Skin of body (tissue), 2 donors: Measurements from ENCODE around the gene ADPRM. TPM values are rescaled to one million over a fixed set of nuclear protein-coding genes. Genes with fewer than 3 reads are reported as not detected.

Experiments
- DNase-seq: peaks from one replicate; lab custom pipeline; 2025; lab: John Stamatoyannopoulos, UW
- total RNA-seq: library from RNA; depleted of rRNA; stranded (reverse); fragments of >200 nt; gene quantifications from one replicate; pipeline ENCODE4 v1.2.3, GENCODE V29; 2014

ADPRM gene
- total RNA-seq, 1 donor from 2014 or later, result 16.3 TPM

DNA sequence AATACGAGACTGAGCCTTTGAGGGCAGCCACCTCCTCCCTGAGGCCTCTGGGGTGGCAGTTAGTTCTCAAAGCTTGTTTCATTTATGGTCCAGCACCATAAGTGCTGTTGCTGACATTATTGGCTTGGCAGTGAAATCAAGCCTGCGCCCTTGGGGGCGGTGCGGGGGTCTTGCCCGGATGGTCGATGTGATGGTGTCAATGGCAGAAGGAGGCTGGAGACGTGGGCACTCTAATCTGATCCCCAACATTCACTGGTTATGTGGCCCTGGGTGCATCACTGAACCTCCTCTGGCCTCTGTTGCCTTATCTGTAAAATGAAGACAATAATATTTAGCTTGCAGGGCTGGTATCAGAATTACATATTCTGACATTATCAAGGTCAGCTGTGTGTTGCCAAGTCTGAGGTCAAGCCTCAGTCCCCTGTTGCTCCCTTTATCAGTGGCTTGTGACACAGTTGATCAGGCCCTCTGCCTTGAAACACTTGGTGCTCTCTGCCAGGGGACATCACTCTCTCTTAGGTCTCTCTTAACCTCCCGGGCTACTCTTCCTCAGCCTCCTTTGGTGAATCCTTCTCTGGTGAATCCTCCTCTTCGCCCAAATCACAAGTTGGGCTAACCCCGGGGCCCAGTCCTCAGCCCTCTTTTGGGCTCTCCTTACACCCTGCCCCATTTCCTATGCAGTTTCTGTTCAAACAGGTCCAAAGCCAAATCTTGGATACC lies 44.2 kb downstream of the ADPRM start:
- DNase-seq, result no peak

GRCh38 chr17:10742431-10742830 lies 45.0 kb downstream of the ADPRM start:
- DNase-seq, result no peak

GRCh38 chr17:10743316-10744009 lies 46.1 kb downstream of the ADPRM start:
- DNase-seq, result peak; percentile 78

GRCh38 chr17:10744501-10745000 lies 47.2 kb downstream of the ADPRM start:
- no peak for DNase-seq

DNA sequence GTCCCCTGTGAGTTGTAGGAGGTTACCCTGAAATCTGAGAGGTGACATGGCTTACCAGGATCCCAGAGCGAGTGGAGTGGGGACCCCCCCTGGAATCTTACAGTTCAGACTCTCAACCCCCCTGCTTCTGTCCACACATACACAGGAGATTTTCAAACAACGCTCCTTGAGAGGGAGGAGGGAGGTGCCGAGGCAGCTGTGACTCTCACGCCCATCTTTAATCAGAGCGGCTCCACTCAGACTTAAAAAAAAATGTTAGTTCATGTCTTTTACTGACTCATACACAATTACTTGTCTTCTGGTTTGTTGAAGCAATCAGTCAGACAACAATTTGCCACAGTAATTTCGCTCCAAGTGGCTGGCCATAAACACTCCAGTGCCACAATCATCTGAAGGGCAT lies 47.8 kb downstream of the ADPRM start:
- no peak for DNase-seq

GRCh38 chr17:10748531-10749181 lies 51.3 kb downstream of the ADPRM start:
- DNase-seq, result no peak

DNA sequence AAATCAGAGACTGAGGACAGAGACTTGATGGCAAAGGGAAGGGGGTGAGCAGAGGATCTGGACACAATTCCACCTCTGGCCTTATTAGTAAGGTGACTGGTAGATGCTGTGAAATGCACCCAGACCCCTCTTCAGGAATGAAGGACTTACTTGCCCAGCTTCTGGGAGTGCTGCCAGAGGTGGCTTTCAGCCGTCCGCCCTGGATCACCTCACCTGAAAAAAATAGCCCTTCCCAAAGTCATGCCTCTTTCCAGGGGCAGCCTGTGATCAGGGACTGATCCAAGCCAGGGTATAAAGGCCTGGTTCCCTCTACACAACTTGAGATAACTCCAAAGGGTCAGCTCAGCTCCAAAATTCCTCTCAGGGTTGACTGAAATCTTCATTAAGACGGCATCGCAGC lies 52.8 kb downstream of the ADPRM start:
- DNase-seq, result no peak

- DNase-seq, result no peak
Observed at GRCh38 chr17:10751563-10751962, 54.2 kb downstream of the ADPRM start.

DNA sequence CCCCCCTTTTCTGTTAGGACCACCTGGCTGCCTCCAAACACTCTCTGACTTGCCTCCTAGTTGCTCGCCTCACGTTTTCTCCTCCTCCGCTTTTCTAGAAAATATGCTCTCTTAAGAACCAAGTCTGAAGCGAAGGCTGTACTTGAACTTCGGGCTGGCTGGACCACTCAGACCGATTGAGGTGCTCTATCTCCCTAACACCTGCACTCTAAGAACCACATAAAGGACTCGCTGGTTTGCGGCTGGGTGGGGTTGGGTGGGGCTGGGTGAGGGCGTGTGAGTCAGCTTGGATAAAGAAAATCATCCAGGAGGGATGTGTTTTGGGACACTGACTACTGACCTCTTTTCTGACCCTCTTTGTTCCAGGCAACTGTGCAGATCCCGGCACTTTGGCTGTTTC lies 55.3 kb downstream of the ADPRM start:
- no peak for DNase-seq

- DNase-seq, result no peak
Observed at GRCh38 chr17:10754109-10754508, 56.7 kb downstream of the ADPRM start.

DNA sequence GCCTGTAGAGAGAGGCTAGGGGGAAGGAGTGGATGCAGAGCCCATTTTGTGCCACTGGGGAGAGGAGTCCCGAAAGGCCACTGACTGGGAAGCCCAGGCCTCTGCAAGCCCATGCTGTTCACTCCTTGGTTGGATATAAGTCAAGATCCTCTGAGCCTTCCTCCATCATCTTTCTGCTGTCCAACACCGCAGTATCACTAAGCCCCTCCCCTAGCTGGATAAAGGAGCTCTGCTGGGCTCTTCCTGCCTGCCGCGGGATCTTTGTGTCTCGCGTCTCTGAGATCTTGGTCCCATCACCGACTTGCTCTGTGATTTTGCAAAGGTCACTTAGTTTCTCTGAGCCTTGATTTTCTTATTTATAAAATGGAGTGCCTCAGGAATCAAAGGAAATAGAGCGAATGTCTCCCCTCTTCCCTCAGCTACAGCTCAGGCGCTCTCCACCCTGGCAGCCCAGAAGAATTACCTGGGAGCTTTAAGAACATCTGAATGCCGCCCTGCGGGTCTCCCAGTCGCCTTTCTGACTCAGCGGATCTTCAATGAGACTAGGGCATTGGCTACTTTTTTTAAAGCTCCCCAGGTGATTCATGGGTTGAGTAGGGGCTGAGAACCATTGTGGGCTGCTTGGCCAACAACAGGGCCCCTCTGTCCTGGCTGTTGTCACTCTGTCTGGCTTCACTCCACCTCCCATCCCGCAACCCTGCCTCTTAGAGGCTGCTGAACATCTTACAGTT lies 57.6 kb downstream of the ADPRM start:
- DNase-seq, result no peak

- no peak for DNase-seq
Observed at GRCh38 chr17:10755592-10756127, 58.3 kb downstream of the ADPRM start.

GRCh38 chr17:10756185-10756584 lies 58.8 kb downstream of the ADPRM start:
- DNase-seq, result no peak

DNA sequence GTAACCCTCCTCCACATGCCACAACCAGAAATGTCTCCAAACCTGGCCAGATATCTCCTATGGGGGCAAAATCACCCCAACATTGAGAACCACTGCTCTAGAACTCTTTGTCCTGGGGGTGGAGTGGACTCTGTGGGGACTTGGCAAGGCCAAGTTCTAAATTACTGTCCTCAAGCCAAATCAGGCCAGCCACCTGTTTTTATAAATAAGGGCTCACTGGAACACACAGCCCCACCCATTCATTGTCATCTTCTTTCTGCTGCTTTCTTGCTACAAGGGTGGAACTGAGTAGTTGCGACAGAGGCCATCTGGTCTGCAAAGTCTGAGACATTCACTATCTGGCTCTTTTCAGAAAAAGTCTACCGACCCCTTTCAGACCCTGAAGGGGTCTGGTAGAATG lies 59.2 kb downstream of the ADPRM start:
- DNase-seq, result no peak

DNA sequence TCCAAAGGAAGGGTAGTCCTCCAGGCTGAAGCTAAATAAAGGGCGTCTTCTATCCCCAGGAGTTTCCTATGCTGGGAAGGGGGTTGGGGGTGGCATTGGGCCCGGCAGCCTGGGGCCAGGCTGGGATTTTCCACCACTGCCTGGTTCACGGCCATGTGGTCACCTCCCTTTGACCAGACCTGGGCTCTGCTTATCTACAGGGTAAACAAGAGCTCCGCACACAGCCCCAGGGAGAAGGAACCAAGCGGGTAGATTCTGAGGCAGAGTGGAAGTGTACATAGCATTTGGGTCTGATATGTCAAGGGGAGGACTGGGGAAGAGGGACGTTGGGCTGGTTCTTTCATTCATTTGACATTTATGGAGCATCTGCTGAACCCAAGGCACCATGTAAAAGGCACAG lies 59.7 kb downstream of the ADPRM start:
- no peak for DNase-seq

- DNase-seq, result no peak
Observed at GRCh38 chr17:10757647-10758046, 60.3 kb downstream of the ADPRM start.

GRCh38 chr17:10758062-10758461 lies 60.7 kb downstream of the ADPRM start:
- DNase-seq, result no peak
